ENCODE data around the gene GRIN2B.

GRIN2B gene

DNA sequence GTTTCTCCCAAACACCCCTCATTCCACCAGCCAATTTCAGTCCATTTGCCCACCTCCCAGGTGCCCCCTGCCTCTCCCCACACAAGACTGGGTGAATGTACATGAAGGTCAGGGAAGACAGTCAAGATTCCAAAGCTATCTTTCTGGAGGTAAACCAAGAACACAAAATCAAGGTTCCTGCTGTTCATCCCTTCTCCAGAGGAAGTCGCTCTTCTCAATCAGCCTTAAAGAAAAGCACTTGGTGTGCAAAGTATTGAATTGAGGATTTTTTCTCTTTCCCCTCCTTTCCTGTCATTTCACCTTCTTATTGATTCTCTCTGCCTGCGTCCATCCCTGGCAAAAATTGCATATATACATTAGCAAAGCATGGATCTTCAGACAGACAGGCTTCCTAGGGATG lies 4.5 kb downstream of the GRIN2B start:
- H3K27ac ChIP-seq (ENCODE audit: low read length): no peak overlapping the region
- no peaks in the 10 kb centered on the region for H3K79me2 ChIP-seq (ENCODE audit: insufficient read depth, low read length)
- ATAC-seq (ENCODE audit: insufficient read depth, low read depth): no peak
- H3K27me3 ChIP-seq (ENCODE audit: insufficient read depth, low read length, poor library complexity): peaks cover 7% of the 10 kb centered on the region
- TF ChIP-seq, protein P1, sequence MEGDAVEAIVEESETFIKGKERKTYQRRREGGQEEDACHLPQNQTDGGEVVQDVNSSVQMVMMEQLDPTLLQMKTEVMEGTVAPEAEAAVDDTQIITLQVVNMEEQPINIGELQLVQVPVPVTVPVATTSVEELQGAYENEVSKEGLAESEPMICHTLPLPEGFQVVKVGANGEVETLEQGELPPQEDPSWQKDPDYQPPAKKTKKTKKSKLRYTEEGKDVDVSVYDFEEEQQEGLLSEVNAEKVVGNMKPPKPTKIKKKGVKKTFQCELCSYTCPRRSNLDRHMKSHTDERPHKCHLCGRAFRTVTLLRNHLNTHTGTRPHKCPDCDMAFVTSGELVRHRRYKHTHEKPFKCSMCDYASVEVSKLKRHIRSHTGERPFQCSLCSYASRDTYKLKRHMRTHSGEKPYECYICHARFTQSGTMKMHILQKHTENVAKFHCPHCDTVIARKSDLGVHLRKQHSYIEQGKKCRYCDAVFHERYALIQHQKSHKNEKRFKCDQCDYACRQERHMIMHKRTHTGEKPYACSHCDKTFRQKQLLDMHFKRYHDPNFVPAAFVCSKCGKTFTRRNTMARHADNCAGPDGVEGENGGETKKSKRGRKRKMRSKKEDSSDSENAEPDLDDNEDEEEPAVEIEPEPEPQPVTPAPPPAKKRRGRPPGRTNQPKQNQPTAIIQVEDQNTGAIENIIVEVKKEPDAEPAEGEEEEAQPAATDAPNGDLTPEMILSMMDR (IDR thresholded peaks at IDR 0.05; ENCODE audit: borderline replicate concordance, extremely low read depth, low read length, poor library complexity, severe bottlenecking): no peak
- TF ChIP-seq EZH2 (IDR thresholded peaks at IDR 0.05; ENCODE audit: borderline replicate concordance, low read depth, low read length, severe bottlenecking): no peak
- H3K4me2 ChIP-seq (ENCODE audit: insufficient read depth, low read length): no peak overlapping the region
- H3K4me1 ChIP-seq (ENCODE audit: insufficient read depth, low read length): no peaks in the 10 kb centered on the region
- no peak for DNase-seq
- no peak overlapping the region for H3K9ac ChIP-seq (ENCODE audit: low read depth, low read length)
- H3K9me3 ChIP-seq (ENCODE audit: insufficient read depth, low read length, severe bottlenecking): no peaks in the 10 kb centered on the region
- H3K36me3 ChIP-seq (ENCODE audit: insufficient read depth, low read length): no peaks in the 10 kb centered on the region
- H2AFZ ChIP-seq (ENCODE audit: low read depth, low read length): no peak overlapping the region
- no peak overlapping the region for H3K4me3 ChIP-seq (ENCODE audit: low read depth in 1 of 2, low read length in 2 of 2)
- H4K20me1 ChIP-seq (ENCODE audit: insufficient read depth, low read length): no peaks in the 10 kb centered on the region

DNA sequence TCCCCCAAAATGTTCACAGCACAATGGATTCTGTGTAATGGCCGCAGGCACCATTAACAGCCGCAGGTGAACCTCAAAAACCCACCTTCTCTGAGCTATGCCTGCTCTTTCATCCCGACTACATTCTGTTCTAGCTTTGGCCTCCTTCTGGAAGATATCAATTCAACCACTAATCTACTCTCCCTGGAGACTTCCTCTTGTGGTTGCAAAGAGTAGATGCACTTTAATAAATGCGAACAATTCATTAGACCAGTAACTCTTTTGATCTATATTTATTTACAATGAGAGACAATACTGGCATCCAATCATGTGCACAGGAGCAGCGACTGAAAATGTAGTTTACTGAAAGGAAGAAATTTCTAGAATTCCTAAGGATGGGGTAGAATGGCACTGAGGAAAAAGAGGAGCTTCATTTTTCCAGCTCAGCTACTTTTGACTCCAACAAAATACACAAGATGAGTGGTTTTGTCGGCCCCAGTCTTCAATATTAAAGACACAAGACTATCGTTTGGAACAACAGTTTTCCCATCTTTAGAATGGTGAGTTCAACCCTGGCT lies 5.3 kb downstream of the GRIN2B start:
- Histone ChIP-seq H3K4me3 (ENCODE audit: low read depth in 1 of 2, low read length in 2 of 2) (no peak overlapping the region), H3K79me2 (ENCODE audit: insufficient read depth, low read length) (no peaks in the 10 kb centered on the region), H3K4me1 (ENCODE audit: insufficient read depth, low read length) (no peaks in the 10 kb centered on the region), H3K27me3 (ENCODE audit: insufficient read depth, low read length, poor library complexity) (peaks cover 7% of the 10 kb centered on the region), H3K4me2 (ENCODE audit: insufficient read depth, low read length) (no peak overlapping the region), H3K9ac (ENCODE audit: low read depth, low read length) (no peak overlapping the region), H2AFZ (ENCODE audit: low read depth, low read length) (no peak overlapping the region), H3K36me3 (ENCODE audit: insufficient read depth, low read length) (no peaks in the 10 kb centered on the region), H3K9me3 (ENCODE audit: insufficient read depth, low read length, severe bottlenecking) (no peaks in the 10 kb centered on the region), H3K27ac (ENCODE audit: low read length) (no peak overlapping the region), H4K20me1 (ENCODE audit: insufficient read depth, low read length) (no peaks in the 10 kb centered on the region)
- ATAC-seq (ENCODE audit: insufficient read depth, low read depth): no peak
- DNase-seq: no peak
- TF ChIP-seq EZH2 (IDR thresholded peaks at IDR 0.05; ENCODE audit: borderline replicate concordance, low read depth, low read length, severe bottlenecking): no peak
- TF ChIP-seq, protein P1 (IDR thresholded peaks at IDR 0.05; ENCODE audit: borderline replicate concordance, extremely low read depth, low read length, poor library complexity, severe bottlenecking): no peak

DNA sequence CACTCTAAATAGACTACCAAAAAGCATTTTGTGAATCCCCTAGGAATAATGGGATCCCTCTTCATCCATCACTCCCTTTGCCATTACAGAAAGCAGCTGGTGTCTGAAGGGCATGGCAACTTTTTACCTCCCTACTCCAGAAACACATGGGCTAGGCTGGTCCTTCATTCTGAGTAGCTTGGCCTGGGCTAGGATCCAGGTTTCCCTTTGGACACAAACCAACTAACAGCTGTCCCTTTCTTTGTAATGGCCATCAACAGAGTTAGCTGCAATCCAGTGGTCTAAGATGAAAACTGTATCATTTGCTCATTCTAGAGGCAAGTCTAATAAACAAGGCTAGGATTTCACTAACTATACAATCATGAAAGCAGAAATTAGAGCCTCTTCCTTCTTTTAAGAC lies 7.4 kb downstream of the GRIN2B start:
- ATAC-seq (ENCODE audit: insufficient read depth, low read depth): no peak
- no peak for TF ChIP-seq EZH2 (IDR thresholded peaks at IDR 0.05; ENCODE audit: borderline replicate concordance, low read depth, low read length, severe bottlenecking)
- TF ChIP-seq, protein P1 (IDR thresholded peaks at IDR 0.05; ENCODE audit: borderline replicate concordance, extremely low read depth, low read length, poor library complexity, severe bottlenecking): no peak
- no peaks in the 10 kb centered on the region for H3K36me3 ChIP-seq (ENCODE audit: insufficient read depth, low read length)

DNA sequence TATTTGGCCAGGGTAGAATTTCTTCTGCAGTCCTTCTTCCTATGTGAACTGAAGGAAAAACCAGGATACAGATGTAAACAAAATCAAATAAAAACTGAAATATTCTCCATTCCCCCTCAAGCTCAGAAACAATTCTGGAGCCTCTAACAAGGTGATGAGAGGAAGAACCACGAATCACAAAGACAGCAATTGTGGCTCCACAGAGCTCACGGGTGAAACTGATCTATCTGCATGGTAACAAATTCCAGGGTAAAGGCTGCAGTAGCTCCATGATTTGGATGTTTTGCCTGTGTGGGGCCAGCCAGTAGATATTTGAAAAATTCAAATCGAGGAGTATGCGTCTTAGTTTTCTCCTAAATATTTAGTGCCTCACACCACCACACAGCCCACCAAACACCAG lies 10.6 kb downstream of the GRIN2B start:
- Histone ChIP-seq H2AFZ (ENCODE audit: low read depth, low read length) (no peak overlapping the region), H3K9ac (ENCODE audit: low read depth, low read length) (no peak overlapping the region), H3K27ac (ENCODE audit: low read length) (no peak overlapping the region), H3K27me3 (ENCODE audit: insufficient read depth, low read length, poor library complexity) (peaks cover 7% of the 10 kb centered on the region), H3K9me3 (ENCODE audit: insufficient read depth, low read length, severe bottlenecking) (no peaks in the 10 kb centered on the region), H3K79me2 (ENCODE audit: insufficient read depth, low read length) (no peaks in the 10 kb centered on the region), H4K20me1 (ENCODE audit: insufficient read depth, low read length) (no peaks in the 10 kb centered on the region), H3K36me3 (ENCODE audit: insufficient read depth, low read length) (no peaks in the 10 kb centered on the region), H3K4me2 (ENCODE audit: insufficient read depth, low read length) (no peak overlapping the region), H3K4me1 (ENCODE audit: insufficient read depth, low read length) (no peaks in the 10 kb centered on the region), H3K4me3 (ENCODE audit: low read depth in 1 of 2, low read length in 2 of 2) (no peak overlapping the region)
- ATAC-seq (ENCODE audit: insufficient read depth, low read depth) (no peak), DNase-seq (no peak)
- TF ChIP-seq EZH2 (IDR thresholded peaks at IDR 0.05; ENCODE audit: borderline replicate concordance, low read depth, low read length, severe bottlenecking): no peak
- TF ChIP-seq, protein P1 (IDR thresholded peaks at IDR 0.05; ENCODE audit: borderline replicate concordance, extremely low read depth, low read length, poor library complexity, severe bottlenecking): no peak

More for the DNA sequence above, 7.4 kb downstream of the GRIN2B start:
- no peak overlapping the region for H3K27ac ChIP-seq (ENCODE audit: low read length)
- no peak overlapping the region for H3K9ac ChIP-seq (ENCODE audit: low read depth, low read length)
- DNase-seq: no peak
- no peaks in the 10 kb centered on the region for H4K20me1 ChIP-seq (ENCODE audit: insufficient read depth, low read length)
- no peak overlapping the region for H3K4me3 ChIP-seq (ENCODE audit: low read depth in 1 of 2, low read length in 2 of 2)
- H3K4me2 ChIP-seq (ENCODE audit: insufficient read depth, low read length): no peak overlapping the region
- no peaks in the 10 kb centered on the region for H3K79me2 ChIP-seq (ENCODE audit: insufficient read depth, low read length)
- no peak overlapping the region for H2AFZ ChIP-seq (ENCODE audit: low read depth, low read length)
- H3K27me3 ChIP-seq (ENCODE audit: insufficient read depth, low read length, poor library complexity): peaks cover 7% of the 10 kb centered on the region
- no peaks in the 10 kb centered on the region for H3K4me1 ChIP-seq (ENCODE audit: insufficient read depth, low read length)
- no peaks in the 10 kb centered on the region for H3K9me3 ChIP-seq (ENCODE audit: insufficient read depth, low read length, severe bottlenecking)
